DND-41 (cell line): Measurements from ENCODE around the gene CPEB1.

Experiments
- ATAC-seq: fragments of 200-7000 bp; cut with Tn5 transposase; 3 replicates; pipeline ENCODE4 v1.9.1; 2021; ENCODE audit warnings: low read depth; ENCODE audit not compliant: insufficient read depth
- DNase-seq: peaks from one replicate; pipeline ENCODE4 v3.0.0-alpha.2; 2020
- H2AFZ ChIP-seq: 2 replicates; pipeline ENCODE4 v1.6.0; 2012; ENCODE audit warnings: low read depth, low read length
- H3K27ac ChIP-seq: 2 replicates; pipeline ENCODE4 v1.5.1; 2012; ENCODE audit warnings: low read length, inconsistent platforms
- H3K27me3 ChIP-seq: fragments of 200-600 bp; sonication (generic); 2 replicates; pipeline ENCODE4 v1.6.0; 2012; ENCODE audit warnings: low read length, mild to moderate bottlenecking, inconsistent platforms; ENCODE audit not compliant: insufficient read depth, poor library complexity
- H3K36me3 ChIP-seq: 2 replicates; pipeline ENCODE4 v1.5.1; 2012; ENCODE audit warnings: low read length, inconsistent platforms; ENCODE audit not compliant: insufficient read depth
- H3K4me1 ChIP-seq: 2 replicates; pipeline ENCODE4 v1.5.1; 2012; ENCODE audit warnings: mild to moderate bottlenecking, low read length; ENCODE audit not compliant: insufficient read depth
- H3K4me2 ChIP-seq: 2 replicates; pipeline ENCODE4 v1.6.0; 2012; ENCODE audit warnings: mild to moderate bottlenecking, moderate library complexity, low read length, inconsistent platforms; ENCODE audit not compliant: insufficient read depth
- H3K4me3 ChIP-seq, 2 experiments: fragments of 200-600 bp in 1 of 2; shearing (Covaris generic) in 1 of 2; 2 replicates each; pipeline ENCODE4 v1.5.1; 2012 to 2016; ENCODE audit warnings: inconsistent platforms in 2 of 2, low read length in 2 of 2, mild to moderate bottlenecking in 2 of 2, low read depth in 1 of 2, moderate library complexity in 1 of 2
- H3K79me2 ChIP-seq: 2 replicates; pipeline ENCODE4 v1.6.0; 2012; ENCODE audit warnings: low read length, inconsistent platforms; ENCODE audit not compliant: insufficient read depth
- H3K9ac ChIP-seq: 2 replicates; pipeline ENCODE4 v1.6.0; 2012; ENCODE audit warnings: low read depth, mild to moderate bottlenecking, inconsistent platforms, low read length, moderate library complexity
- H3K9me3 ChIP-seq: 2 replicates; pipeline ENCODE4 v1.5.1; 2012; ENCODE audit warnings: low read length, moderate library complexity, mild to moderate bottlenecking, inconsistent platforms; ENCODE audit not compliant: insufficient read depth, severe bottlenecking
- H4K20me1 ChIP-seq: 2 replicates; pipeline ENCODE4 v1.6.0; 2012; ENCODE audit warnings: low read length; ENCODE audit not compliant: insufficient read depth
- EZH2 ChIP-seq: IDR thresholded peaks from 3 replicates; pipeline ENCODE4 v1.6.1; 2012; ENCODE audit warnings: borderline replicate concordance, low read depth, mild to moderate bottlenecking, moderate library complexity, low read length, inconsistent platforms; ENCODE audit not compliant: severe bottlenecking
- TF ChIP-seq, protein P1 (sequence below): IDR thresholded peaks from 2 replicates; pipeline ENCODE4 v1.5.1; 2012; ENCODE audit warnings: borderline replicate concordance, low read length, moderate library complexity, mild to moderate bottlenecking; ENCODE audit not compliant: poor library complexity, severe bottlenecking; ENCODE audit errors: extremely low read depth

The CPEB1 gene

GRCh38 chr15:82641129-82641798 is 5.9 kb downstream of the CPEB1 start:
- peaks cover 6% of the 10 kb centered on the region for H3K27me3 ChIP-seq
- H3K27ac ChIP-seq = no peak overlapping the region
- no peak for DNase-seq

GRCh38 chr15:82640672-82641071 is 6.5 kb downstream of the CPEB1 start:
- Histone ChIP-seq H3K27ac (no peak overlapping the region), H3K79me2 (no peaks in the 10 kb centered on the region), H3K4me3 (no peak overlapping the region), H4K20me1 (no peaks in the 10 kb centered on the region), H2AFZ (no peak overlapping the region), H3K9me3 (no peaks in the 10 kb centered on the region), H3K9ac (no peak overlapping the region), H3K36me3 (no peaks in the 10 kb centered on the region), H3K27me3 (peaks cover 6% of the 10 kb centered on the region), H3K4me2 (no peak overlapping the region), H3K4me1 (no peaks in the 10 kb centered on the region)
- TF ChIP-seq EZH2 = no peak
- TF ChIP-seq, protein P1, sequence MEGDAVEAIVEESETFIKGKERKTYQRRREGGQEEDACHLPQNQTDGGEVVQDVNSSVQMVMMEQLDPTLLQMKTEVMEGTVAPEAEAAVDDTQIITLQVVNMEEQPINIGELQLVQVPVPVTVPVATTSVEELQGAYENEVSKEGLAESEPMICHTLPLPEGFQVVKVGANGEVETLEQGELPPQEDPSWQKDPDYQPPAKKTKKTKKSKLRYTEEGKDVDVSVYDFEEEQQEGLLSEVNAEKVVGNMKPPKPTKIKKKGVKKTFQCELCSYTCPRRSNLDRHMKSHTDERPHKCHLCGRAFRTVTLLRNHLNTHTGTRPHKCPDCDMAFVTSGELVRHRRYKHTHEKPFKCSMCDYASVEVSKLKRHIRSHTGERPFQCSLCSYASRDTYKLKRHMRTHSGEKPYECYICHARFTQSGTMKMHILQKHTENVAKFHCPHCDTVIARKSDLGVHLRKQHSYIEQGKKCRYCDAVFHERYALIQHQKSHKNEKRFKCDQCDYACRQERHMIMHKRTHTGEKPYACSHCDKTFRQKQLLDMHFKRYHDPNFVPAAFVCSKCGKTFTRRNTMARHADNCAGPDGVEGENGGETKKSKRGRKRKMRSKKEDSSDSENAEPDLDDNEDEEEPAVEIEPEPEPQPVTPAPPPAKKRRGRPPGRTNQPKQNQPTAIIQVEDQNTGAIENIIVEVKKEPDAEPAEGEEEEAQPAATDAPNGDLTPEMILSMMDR = no peak
- DNase-seq (no peak), ATAC-seq (no peak)

More at GRCh38 chr15:82641129-82641798, 5.9 kb downstream of the CPEB1 start:
- H3K36me3 ChIP-seq = no peaks in the 10 kb centered on the region
- no peak for TF ChIP-seq EZH2
- TF ChIP-seq, protein P1 = no peak
- no peaks in the 10 kb centered on the region for H3K4me1 ChIP-seq
- H4K20me1 ChIP-seq = no peaks in the 10 kb centered on the region
- H3K4me2 ChIP-seq = no peak overlapping the region
- no peak overlapping the region for H2AFZ ChIP-seq
- H3K4me3 ChIP-seq = no peak overlapping the region
- H3K9ac ChIP-seq = no peak overlapping the region
- no peak for ATAC-seq
- H3K9me3 ChIP-seq = no peaks in the 10 kb centered on the region
- H3K79me2 ChIP-seq = no peaks in the 10 kb centered on the region

GRCh38 chr15:82635798-82636197 is 11.4 kb downstream of the CPEB1 start:
- Histone ChIP-seq H3K9me3 (no peaks in the 10 kb centered on the region), H3K79me2 (no peaks in the 10 kb centered on the region), H3K36me3 (no peaks in the 10 kb centered on the region), H3K27me3 (peaks cover 2% of the 10 kb centered on the region), H3K4me3 (no peak overlapping the region), H3K27ac (no peak overlapping the region), H2AFZ (no peak overlapping the region), H3K4me2 (no peak overlapping the region), H4K20me1 (no peaks in the 10 kb centered on the region), H3K9ac (no peak overlapping the region), H3K4me1 (no peaks in the 10 kb centered on the region)
- TF ChIP-seq, protein P1 = no peak
- no peak for ATAC-seq
- no peak for DNase-seq

- H3K4me2 ChIP-seq = no peak overlapping the region
- H3K79me2 ChIP-seq = no peaks in the 10 kb centered on the region
- H3K4me1 ChIP-seq = no peaks in the 10 kb centered on the region
- DNase-seq (no peak), ATAC-seq (no peak)
- no peak overlapping the region for H3K4me3 ChIP-seq
- no peaks in the 10 kb centered on the region for H3K27me3 ChIP-seq
- H3K36me3 ChIP-seq = no peaks in the 10 kb centered on the region
- no peak overlapping the region for H3K9ac ChIP-seq
- TF ChIP-seq, protein P1 = no peak
- TF ChIP-seq EZH2 = no peak
- H3K27ac ChIP-seq = no peak overlapping the region
- no peak overlapping the region for H2AFZ ChIP-seq
- no peaks in the 10 kb centered on the region for H3K9me3 ChIP-seq
- no peaks in the 10 kb centered on the region for H4K20me1 ChIP-seq
These were observed 17.1 kb downstream of the CPEB1 start for GRCh38 chr15:82630033-82630432.
